ENCODE results near the gene KIF18A.
"Not testable (repeated sequence)": the region's sequence is repeated elsewhere in the genome, so short reads cannot be mapped to it uniquely, and the experiment has no call there.

KIF18A gene

DNA sequence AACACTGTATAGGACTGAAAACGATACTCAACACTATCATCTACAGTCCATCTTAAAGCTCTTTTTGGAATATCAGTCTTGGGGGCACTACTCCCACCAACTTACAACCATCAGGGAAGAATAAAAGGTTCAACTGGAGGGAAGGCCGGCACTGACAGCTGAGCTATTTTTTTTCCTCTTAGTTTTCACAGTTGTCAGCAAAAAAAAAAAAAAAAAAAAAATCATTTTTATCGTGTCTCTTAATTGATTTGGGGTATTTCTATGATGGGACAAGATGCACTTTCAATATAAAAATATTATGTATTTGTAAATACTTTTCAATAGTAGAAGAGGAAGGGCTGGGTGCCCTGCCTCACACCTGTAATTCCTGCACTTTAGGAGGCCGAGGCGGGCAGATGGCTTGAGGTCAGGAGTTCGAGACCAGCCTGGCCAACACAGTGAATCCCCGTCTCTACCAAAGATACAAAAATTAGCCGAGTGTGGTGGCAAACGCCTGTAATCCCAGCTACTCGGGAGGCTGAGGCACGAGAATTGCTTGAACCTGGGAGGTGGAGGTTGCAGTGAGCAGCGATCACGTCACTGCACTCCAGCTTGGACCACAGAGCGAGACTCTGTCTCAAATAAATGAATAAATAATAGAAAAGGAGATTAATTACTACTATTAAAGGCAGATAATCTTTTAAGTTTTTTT lies 1.5 kb downstream of the KIF18A start:
- no peak for DNase-seq

DNA sequence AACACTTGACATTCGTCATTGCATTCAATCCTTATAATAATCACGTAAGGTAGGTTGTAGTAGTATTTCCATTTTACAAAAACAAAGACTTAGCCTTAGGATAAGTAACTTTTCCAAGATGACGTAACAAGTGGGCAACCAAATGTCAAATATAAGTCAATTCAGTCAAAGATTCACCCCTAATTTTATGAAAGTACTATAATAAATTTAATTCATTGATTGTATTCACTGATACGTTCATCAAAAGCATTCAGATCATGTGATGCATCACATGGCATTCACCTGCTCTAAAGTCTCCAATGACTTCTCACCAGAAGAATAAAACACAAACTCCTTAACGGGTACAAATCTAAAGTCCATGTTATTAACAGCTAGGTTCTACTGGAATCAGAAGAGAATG lies 2.1 kb downstream of the KIF18A start:
- DNase-seq = no peak

DNA sequence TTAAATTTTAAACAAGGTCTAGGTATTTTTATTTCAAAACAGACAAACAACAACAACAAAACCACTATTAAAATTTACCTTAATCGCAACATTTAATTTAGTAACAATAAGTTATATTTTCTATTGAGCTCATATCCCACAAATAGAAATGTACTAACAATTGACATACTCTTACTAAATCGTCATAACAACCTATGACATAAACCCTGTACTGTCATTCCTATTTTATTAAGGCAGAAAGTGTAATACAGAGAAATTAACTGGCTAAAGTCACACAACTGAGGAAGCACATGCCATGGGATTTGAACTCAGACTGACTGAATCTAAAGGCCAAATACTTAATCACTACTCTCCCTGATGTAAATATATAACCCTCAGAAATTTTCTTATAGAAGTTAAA lies 3.0 kb downstream of the KIF18A start:
- DNase-seq = no peak

DNA sequence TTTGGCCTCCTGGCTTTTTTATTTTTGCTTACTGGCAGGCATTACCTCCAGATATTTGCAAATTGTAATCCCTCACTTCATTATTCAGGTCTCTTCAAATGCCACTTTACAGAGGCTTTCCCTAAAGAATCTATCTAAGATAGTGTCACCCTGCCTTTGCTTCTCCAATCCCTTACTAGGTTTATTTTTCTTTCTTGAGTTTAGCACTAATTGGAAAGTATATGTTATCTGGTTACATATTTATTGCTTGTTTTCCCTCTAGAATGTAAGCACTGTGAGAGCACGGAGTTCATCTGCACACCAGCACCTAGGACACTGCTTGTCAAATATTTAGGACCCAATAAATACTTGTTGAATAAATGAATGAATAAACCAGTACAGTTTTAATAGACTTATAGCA lies 3.5 kb downstream of the KIF18A start:
- DNase-seq = no peak

DNA sequence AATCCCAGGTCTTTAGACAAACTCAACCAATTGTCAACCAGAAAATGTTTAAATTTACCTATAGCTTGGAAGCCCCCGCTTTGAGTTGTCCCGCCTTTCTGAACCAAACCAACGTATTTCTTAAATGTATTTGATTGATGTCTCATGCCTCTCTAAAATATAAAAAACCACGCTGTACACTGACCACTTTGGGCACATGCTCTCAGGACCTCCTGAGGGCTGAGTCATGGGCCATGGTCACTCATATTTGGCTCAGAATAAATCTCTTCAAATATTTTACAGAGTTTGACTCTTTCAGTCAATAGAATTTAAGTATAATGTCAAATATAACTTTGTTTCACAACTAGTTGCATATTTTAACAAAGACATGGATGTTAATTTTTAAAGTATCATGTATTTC lies 5.7 kb downstream of the KIF18A start:
- not testable (repeated sequence) for DNase-seq

DNA sequence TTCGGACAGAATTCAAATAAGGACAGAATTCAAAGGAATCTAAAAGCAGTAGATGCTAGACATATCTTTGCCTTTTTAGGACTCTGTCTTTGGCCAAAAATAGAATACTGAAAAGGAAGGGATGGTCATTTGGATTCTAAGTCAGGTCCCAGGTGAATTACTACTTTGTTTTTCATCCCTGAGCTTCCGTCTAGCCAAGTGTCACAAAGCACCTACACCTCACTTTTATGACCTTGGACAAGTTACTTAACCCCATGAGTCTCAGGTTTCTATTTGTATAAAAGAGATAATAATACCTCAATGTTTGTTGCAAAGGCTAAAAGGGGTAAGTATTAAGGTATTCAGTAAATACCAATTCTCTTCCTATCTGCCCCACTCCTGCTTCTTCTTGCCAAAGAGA lies 7.3 kb downstream of the KIF18A start:
- no peak for DNase-seq

DNA sequence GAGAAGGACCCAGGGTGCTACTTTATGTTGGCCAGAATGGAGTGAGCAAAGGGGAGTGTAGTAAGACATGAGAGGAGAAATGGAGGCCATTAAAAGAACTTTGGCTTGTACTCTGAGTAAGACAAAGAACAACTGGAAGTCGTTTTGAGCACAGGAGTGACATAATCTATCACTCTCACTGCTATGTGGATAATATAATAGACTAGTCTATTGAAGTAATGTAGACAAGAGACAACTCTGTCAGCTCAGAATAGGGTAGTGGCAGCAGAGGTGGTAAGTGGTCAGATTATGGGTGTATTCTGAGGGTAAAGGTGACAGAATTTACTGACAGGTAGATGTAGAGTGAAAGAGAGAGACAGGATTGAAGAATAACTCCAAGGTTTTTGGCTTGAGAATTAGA lies 8.2 kb downstream of the KIF18A start:
- no peak for DNase-seq

DNA sequence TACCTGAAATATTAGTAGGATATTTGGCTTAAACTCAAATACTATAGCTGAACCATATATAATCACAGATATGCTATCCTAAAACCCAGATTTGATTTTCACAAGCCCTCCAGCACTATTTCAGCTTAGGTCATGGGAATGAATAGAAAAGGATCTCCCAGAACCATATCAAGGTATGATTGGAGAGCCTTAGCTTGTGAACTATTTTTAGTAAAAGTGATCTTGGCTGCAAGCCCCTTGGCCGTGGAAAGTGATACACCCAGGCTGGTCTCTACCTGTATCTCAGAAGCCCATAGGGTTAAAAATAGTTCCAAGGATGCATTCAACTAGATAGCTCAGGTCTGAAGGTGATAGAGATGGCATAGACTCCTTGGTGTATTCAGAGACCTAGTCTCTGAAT lies 9.7 kb downstream of the KIF18A start:
- no peak for DNase-seq

DNA sequence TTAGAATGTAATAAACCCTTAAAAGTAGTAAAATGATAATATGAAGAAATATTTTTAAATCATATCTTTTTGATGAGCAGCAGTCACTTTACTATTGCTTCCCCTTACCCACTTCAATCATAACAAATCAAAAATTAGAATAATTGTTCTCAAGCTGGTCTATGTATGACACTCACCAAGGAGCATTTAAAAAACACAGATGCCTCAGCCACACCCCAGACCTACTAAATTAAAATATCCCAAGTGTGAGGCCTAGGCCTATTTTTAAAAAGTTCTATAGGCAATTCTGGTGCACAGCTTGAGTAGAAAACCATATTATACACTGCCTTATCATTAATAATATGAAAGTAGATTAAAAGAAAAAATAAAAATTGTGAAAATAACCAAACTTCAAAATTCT lies 15.2 kb downstream of the KIF18A start:
- no peak for DNase-seq

DNA sequence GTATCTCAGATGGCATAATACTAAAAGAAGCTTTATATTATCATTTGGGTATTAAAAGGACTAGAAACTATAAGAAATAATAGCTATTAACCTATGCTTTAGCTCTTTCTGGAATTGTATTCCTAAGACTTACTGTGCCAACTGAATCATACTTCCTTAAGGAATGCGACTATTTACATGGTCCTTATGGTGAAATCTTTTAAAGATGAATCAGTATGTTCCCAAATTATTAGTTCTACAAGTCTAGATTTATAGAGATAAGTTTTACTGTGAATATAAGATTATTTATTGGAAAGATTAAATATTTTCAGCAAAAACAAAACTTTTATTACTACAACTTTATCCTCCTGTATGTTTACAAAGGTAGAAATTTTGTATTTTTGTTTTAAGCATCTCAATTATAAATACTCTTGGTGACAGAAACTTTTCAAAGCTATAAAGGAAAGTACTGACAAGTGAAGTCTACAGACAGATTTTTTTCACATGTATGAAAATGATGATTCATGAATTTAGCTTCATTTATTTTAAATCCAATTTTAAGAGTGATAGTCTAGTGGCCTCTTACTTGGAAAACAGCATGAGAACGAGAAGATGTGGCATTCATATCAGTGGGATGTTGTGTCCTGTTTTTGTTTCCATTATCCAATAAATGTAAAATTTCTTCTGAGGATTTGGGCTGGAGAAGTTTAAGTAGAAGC lies 17.8 kb downstream of the KIF18A start:
- DNase-seq = no peak

DNA sequence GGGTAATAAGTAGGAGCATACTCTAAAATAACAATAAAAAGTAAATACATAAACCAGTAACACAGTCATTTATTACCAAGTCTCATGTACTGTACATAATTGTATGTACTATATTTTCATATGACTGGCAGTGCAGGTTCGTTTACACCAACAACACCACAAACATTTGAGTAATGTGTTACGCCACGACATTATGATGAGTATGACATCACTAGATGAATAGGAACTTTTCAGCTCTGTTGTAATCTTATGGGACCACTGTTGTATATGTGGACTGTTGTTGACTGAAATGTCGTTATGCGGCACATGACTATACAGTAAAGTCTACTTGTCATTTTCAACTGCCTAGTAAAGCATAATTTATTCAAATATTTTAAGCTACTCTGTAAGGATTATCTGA lies 18.6 kb downstream of the KIF18A start:
- DNase-seq = no peak

DNA sequence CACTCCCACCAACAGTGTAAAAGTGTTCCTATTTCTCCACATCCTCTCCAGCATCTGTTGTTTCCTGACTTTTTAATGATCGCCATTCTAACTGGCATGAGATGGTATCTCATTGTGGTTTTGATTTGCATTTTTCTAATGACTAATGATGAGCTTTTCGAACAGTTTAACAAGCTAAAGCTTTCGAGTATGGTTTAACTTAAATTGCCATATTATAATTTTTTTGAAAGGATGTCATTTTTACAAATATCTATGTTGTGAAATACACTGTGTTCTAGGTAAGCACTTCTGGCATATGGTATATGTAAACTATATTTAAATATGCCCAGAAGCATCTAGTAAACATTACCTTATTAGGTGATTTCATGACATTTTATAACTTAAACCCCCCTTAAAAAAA lies 20.3 kb downstream of the KIF18A start:
- not testable (repeated sequence) for DNase-seq

DNA sequence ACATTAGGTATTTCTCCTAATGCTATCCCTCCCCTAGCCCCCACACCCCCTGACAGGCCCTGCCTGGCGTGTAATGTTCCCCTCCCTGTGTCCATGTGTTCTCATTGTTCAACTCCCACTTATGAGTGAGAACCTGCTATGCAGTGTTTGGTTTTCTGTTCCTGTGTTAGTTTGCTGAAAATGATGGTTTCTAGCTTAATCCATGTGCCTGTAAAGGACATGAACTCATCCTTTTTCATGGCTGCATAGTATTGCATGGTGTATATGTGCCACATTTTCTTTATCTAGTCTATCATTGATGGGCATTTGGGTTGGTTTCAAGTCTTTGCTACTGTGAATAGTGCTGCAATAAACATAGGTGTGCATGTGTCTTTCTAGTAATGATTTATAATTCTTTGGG lies 20.8 kb downstream of the KIF18A start:
- not testable (repeated sequence) for DNase-seq

DNA sequence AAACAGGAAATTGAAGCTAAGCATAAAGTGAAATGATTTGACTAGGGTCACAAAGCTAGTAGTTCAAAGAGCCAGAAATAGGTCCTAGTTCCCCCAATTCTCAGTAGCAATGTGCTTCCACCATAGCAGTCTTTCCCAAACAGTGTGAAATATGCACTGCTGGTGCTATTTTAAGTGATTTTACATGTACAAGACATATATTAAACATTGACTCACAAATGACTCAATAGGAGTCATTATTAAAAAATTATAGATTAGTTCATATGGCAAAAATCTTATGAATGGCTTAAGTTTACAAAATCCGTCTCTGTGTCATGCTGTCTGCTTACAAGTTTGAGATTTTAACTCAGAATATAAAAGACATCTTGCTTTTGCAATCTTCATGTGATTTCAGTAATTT lies 21.4 kb downstream of the KIF18A start:
- DNase-seq = no peak

DNA sequence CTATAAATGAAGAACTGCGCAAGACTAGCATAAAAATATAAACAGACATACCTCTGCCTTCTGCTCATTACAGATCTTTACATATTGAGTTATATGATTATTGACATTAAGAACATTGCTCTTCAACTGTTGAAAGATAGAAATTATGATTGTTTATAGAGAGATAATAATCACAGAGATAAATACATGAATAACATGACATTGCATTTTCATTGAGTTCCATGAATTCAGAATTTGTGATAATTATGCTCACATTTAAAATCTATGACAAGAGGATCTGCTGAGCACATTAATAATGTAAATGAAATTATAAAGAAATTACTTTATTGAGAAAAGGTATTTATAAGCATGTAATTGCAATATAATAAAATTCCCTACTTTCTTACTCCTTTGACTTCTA lies 24.8 kb downstream of the KIF18A start:
- DNase-seq = no peak

DNA sequence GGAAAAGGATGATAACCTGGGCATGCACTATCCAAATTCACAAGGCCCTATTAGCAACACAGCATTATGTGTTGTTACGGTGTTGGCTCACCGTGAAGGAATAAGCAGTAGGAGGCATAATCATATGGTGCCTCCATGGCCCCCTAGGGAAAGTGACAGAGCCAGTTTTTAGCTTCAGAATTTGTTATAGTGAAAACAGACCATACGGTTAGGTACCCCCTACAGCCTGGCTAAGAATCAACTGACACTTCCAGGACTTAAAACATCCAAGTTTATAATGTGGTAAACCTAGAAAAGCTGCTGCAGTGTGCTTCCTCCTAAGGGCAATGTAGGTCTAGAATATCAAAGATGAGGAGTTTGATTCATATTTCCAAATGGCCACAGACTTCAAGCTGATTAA lies 30.4 kb downstream of the KIF18A start:
- no peak for DNase-seq

DNA sequence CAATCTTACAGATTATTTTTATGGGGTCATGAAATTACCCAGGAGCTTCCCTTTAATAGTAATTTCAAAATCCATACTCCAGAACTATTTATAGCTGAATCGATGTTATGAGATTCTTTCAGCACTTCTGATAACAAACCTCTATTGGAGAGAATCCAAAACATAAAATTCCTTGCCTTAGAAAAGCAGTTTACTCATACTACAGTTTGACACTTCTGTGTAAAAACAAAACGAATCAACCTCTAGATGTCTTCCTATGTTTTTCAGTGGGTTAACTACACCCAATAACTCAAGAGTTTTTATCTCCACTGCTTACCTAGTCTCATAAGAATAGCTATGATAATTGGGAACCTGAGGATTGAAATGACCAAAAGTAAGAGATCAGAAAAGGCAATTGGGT lies 35.6 kb downstream of the KIF18A start:
- no peak for DNase-seq

DNA sequence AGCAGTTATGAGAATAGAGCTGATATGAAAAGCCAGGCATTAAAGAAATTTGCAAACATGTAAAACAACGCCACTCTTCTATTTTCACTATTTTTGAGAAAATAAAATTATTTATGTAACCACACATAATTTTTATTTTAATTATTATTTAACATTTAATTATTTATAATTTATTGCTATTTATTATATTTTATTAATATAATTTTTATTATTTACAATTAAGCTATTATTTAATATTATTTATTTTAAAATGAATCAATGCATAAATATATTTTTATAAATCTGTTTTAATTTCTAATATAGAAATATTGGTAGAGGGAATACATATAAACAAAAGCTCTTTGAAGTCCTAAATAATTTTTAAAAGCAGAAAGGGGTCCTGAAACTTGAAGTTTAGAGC lies 36.7 kb downstream of the KIF18A start:
- DNase-seq = no peak

DNA sequence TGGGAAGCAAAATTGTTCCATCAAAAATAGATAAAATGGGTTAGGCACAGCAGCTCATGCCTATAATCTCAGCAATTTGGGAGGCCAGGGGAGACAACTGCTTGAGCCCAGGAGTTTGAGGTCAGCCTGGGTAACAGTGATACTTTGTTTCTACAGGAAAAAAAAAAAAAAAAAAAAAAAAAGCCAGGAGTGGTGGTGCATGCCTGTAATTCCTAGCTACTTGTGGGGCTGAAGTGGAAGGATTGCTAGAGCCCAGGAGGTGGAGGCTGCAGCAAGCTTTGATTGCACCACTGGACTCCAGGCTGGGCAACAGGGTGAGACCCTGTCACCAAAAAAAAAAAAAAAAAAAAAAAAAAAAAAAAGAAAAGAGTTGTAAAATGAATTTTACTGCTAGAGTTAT lies 49.6 kb downstream of the KIF18A start:
- no peak for DNase-seq

DNA sequence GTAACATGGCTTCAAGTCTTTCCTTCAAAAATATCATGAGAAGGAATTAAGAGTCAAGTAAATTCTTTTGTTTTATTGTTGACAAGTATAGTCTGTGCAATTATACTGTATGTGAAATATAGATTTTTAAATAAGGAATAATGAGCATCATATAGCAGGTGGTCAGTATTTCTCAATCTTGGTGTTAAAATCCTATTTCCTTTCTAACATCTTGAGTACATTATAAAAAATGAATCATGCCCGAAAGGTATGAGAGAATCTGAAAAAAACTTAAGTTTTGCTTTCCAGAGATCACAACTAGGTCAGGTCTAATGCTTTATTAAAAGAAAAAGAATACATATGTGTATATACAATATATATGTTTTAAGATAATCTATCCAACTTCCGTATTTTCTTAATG lies 53.1 kb downstream of the KIF18A start:
- no peak for DNase-seq

DNA sequence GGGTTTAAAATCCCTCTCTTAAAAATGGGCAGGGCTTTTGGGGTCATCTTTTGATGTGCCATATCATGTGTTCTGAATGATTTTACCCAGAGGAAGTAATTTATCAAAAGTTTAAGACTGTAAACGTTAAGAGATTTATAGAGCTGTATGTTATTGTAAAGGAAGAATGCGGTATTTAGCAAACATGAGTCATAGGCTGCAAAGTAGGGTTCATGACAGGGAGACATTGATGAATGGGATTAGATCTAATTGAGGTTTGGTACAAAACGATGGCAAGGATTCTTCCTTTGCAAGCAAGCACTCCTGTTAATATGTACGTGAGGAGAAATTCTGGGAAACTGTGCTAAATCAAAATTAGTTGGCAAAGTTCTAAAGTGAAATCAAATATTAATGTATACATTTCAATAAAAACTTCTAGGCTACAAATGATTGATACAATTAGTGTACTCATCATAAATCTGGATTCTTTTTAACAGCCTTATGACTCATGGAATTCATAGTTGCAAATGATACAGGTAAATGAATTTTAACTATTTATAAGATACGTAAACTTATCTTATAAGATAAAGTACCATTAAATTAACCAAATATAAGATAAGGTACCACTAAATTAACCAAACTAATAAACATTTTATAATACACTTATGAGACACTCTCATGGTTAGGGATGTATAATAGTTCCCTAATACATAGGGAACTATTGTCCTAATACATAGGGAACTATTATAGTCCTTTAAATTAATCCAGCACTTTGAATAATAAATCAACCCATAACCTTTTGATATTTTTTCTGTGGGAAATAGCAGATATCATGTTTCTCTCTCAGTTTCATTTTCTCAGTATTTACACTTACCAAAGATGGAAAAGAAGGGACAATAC lies 58.4 kb downstream of the KIF18A start:
- no peak for DNase-seq

DNA sequence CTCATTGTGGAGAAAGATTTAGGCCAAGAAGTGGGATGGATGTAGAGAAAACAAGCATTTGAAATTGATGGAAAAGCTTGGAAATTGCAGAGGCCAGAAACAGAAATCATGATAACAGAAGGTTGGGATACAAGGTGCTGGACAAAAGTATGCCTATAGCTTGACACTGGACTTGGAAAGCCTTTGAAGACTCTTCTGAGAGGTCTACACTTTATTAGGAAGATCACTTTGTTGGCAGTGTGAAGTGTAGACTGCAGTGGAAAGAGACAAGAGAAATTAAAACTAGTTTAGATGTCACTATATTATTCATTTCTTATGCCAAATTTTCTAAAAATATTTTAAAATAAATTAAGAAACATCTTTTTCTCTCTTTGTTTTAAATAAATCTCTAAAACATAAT lies 59.1 kb downstream of the KIF18A start:
- no peak for DNase-seq

DNA sequence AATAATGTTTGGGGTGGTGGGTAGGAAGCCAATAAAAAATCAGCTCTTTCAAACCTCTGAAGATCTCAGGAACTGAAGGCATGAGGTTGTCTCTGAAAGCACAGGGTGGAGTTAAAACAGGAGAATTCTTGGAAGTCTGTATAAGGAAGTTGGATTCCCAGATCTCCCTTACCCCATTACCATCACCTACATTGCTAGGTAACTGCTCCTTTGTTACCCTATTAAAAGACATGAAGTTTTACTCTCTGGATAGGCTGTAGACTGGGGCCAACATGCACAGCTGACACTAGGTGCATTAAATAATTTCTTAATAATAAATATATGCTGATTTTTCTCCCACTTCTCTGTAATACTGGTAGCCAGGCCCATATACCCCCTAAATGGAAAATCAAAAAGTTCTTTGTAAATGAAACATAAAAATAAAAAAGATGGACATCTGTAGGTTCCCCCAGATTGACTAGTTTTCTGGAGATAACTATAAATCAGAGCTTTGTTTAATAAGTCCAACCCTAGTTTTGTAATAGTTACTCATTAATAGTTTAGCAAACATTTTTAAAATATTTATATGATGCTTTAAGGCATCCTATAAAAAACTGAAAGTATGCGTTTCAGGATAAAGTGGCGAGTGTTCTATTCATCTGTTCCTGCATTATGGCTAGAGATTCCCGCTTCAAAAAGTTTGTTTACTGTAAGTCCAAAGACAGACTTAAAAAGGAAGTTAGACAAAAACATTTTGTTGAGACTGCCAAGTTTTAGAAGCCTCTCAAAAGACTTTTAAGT lies 63.8 kb downstream of the KIF18A start:
- no peak for DNase-seq
